Sigmoid colon (tissue), 7 donors: ENCODE results near the gene AP5S1. TPM values are rescaled to one million over a fixed set of nuclear protein-coding genes. Genes with fewer than 3 reads are reported as not detected.

Experiments
- DNase-seq: peaks from one replicate; pipeline ENCODE4 v3.0.0-alpha.2; 2019
- H3K27ac ChIP-seq, 4 donors: fragments of 200-600 bp; sonication (generic); one replicate each; pipeline ENCODE4 v1.5.1; 2016 to 2019; ENCODE audit warnings: mild to moderate bottlenecking in 1 of 4
- H3K27me3 ChIP-seq, 3 donors: fragments of 200-600 bp; sonication (generic); one replicate each; pipeline ENCODE4 v1.5.1; 2019; ENCODE audit warnings: mild to moderate bottlenecking in 1 of 3
- H3K36me3 ChIP-seq, 4 donors: fragments of 200-600 bp; sonication (generic); one replicate each; pipeline ENCODE4 v1.5.1; 2016 to 2019
- H3K4me1 ChIP-seq, 4 donors: fragments of 200-600 bp; sonication (generic); one replicate each; pipeline ENCODE4 v1.5.1; 2017 to 2019
- H3K4me3 ChIP-seq, 4 donors: fragments of 200-600 bp; sonication (generic); one replicate each; pipeline ENCODE4 v1.5.1; 2017 to 2019; ENCODE audit warnings: mild to moderate bottlenecking in 2 of 4, moderate library complexity in 1 of 4
- H3K9me3 ChIP-seq, 4 donors: fragments of 200-600 bp in 3 of 4; sonication (generic) in 3 of 4; one replicate each; pipeline versions ENCODE4 v1.5.1 to v1.6.1; 2013 to 2019
- EP300 ChIP-seq, 4 donors: sonication (generic); formaldehyde crosslinking; IDR thresholded peaks; one replicate each; pipeline ENCODE4 v1.6.1; 2017; ENCODE audit warnings: antibody characterized with exemption in 4 of 4
- POLR2A ChIP-seq, 2 donors: fragments of 450-650 bp; IDR thresholded peaks; one replicate each; pipeline ENCODE4 v1.6.1; 2016; ENCODE audit warnings: antibody characterized with exemption in 2 of 2, mild to moderate bottlenecking in 2 of 2, moderate library complexity in 2 of 2
- POLR2AphosphoS5 ChIP-seq, 4 donors: sonication (generic); formaldehyde crosslinking; IDR thresholded peaks; one replicate each; pipeline ENCODE4 v1.6.1; 2017; ENCODE audit warnings: antibody characterized with exemption in 4 of 4
- WGBS, 2 donors: extraction: QIAGEN DNeasy Blood & Tissue Kit; methylation state at CpG; one replicate each; pipeline ENCODE4 v1.1.7; 2013; 5-methylcytosine and 5-hydroxymethylcytosine counted together
- intact Hi-C: fragments of 100-400 bp; cut with DNase I; formaldehyde crosslinking; loops from one replicate; pipeline ENCODE4 v1.15.1; 2023
- polyA plus RNA-seq, 3 donors: library from polyadenylated mRNA; stranded (reverse); fragments of 200-250 nt; gene quantifications; one replicate each; pipeline ENCODE4 v1.2.3, GENCODE V29; 2013
- total RNA-seq, 4 donors: library from RNA; depleted of rRNA; stranded (reverse); fragments of >200 nt; gene quantifications; one replicate each; pipeline ENCODE4 v1.1.0, GENCODE V29; 2016
- TF ChIP-seq, protein P1 (sequence below), 4 experiments: fragments of 450-650 bp in 3 of 4; fragments of 200-600 bp in 1 of 4; IDR thresholded peaks; one replicate each; pipeline ENCODE4 v1.5.1; 2016 to 2019; ENCODE audit warnings: antibody characterized with exemption in 4 of 4, mild to moderate bottlenecking in 3 of 4, moderate library complexity in 2 of 4
- donor health status: healthy with polysubstance abuse.
- donor health status: Bipolar disorder and iron deficiency.
- donor health status: healthy.

The AP5S1 gene
- total and polyA plus RNA-seq, 7 donors: 5.4 to 14.5 (median 10.8) TPM

DNA sequence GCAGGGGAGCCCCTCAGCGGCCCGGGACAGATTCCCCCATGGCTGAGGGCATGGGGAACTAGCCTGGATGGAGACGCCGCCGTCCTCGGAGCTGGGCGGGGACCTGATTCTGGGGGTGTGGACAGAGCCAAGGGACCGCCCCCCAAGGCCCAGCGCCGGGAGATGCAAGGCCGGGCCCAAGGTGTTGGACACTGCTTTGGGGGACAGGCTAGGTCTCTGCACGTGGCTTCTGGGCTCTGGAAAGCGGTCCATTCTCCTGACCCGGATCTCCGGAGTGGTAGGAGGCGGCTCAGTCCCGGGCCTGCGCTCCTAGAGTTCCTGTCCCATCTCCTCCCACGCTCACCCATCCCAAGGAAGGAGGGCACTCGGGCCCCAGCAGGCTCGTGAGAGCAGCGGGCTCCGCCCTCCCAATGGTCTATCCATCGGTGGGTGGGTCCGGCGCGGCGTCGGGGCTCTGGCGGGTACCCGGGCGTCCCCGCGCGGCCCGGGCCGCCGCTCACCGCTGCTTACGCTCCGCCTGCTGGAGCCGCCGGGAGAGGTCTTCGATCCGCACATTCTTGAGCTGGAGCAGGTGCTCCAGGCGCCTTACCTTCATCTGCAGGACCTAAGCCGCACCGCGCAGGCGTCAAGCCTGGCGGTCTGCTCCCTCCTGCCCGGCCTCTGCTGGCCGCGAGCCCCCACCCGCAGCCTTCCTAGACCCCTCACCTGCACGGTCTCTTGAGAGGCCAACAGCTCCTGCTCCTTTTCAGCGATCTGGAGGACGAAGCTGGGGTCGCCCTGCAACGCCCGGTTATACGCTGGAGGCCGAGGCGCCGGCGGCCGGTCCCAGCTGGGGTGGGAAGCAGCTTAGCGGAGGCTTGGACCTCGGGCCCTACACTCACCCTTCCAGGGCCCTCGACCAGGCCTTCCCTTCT lies 42.4 kb upstream of the AP5S1 start:
- TF ChIP-seq POLR2AphosphoS5 (IDR thresholded peaks at IDR 0.05) (no peak), EP300 (IDR thresholded peaks at IDR 0.05) (no peak), POLR2A (IDR thresholded peaks at IDR 0.05) (no peak)
- TF ChIP-seq, protein P1, sequence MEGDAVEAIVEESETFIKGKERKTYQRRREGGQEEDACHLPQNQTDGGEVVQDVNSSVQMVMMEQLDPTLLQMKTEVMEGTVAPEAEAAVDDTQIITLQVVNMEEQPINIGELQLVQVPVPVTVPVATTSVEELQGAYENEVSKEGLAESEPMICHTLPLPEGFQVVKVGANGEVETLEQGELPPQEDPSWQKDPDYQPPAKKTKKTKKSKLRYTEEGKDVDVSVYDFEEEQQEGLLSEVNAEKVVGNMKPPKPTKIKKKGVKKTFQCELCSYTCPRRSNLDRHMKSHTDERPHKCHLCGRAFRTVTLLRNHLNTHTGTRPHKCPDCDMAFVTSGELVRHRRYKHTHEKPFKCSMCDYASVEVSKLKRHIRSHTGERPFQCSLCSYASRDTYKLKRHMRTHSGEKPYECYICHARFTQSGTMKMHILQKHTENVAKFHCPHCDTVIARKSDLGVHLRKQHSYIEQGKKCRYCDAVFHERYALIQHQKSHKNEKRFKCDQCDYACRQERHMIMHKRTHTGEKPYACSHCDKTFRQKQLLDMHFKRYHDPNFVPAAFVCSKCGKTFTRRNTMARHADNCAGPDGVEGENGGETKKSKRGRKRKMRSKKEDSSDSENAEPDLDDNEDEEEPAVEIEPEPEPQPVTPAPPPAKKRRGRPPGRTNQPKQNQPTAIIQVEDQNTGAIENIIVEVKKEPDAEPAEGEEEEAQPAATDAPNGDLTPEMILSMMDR (IDR thresholded peaks at IDR 0.05): no peak
- Histone ChIP-seq H3K36me3 (no peaks in the 10 kb centered on the region), H3K4me3 (peak overlapping the region; percentile 36 to 59 (median 48)), H3K4me1 (peaks cover 0 to 36% (median 24%) of the 10 kb centered on the region in 4 donors), H3K27ac (peak overlapping the region; percentile 24 to 54 (median 48)), H3K27me3 (no peaks in the 10 kb centered on the region), H3K9me3 (no peaks in the 10 kb centered on the region)
- intact Hi-C loops: no loop called here
- peak; percentile 90 for DNase-seq
- WGBS, 2 donors: 2% methylated on average over 70 of the region's 70 CpGs

DNA sequence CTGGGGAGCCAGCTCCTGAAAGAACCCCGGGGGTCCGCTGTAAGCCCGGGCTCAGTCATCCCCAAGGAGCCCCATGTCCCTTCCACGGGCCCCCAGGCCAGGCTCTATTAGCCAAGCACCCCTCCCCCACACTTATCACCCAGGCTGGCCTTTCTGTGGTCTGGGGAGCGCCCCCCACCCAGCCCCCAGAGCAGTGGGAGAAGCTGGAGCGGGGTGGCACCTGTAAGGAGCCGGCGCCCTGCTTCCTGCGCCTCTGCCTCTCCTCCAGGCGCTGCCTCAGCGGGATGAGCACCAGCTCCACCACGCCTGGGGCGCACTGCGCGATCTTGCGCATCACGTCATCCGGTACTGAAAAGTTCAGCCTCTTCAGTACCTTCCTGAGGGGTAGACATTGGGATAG lies 41.4 kb upstream of the AP5S1 start:
- DNase-seq: no peak
- H3K4me1 ChIP-seq: peaks cover 0 to 46% (median 30%) of the 10 kb centered on the region in 4 donors
- WGBS, 2 donors: 33 to 42% methylated on average over 18 of the region's 18 CpGs

DNA sequence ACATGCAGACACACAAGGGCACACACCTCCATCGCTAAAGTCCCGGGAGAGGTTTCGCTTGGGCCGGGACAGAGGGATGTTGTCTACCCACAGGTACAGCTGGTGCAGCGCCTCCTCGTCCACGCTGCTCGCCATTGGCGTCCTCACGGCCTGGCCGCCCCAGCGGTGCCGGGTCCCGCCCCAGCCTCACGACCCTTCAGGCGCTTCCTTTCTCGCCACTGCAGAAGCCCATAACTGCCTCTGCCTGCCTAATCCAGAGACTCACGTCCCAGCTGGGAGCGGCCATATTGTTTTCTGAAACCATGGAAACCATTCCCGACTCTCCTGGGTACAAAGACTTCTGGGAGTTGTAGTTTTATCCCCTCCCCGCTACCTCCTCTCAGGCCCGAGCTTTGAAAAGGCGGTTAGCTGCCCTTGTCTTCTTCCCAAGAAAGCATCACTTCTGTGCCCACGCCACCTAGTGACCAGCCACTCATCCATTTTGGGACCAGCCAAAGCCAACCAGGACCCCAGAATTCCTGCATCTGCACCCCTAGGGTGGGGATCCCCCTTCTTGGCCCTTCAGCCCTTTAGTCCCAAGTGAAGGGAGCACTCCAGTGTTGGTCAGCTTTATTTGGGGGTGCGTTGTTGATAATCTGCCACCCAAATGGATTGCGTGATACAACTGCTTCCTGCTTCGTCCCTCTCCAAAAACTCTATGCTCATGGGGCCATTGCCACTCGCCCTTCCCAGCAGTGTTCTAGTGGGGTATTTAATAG lies 39.0 kb upstream of the AP5S1 start, which contains the start of gene SPEF1:
SPEF1 (minus strand) TSS at position 296 of the 758 bp plus-strand sequence; CDS start at position 135, 161 bp downstream.
- WGBS, 2 donors: 14 to 18% methylated on average over 28 of the region's 28 CpGs
- TF ChIP-seq, protein P1 (IDR thresholded peaks at IDR 0.05): peak in 2 of 4 experiments; percentile 27 to 52
- peak in 1 of 4 donors; percentile 26 for TF ChIP-seq POLR2AphosphoS5 (IDR thresholded peaks at IDR 0.05)
- no peak for TF ChIP-seq EP300 (IDR thresholded peaks at IDR 0.05)
- Histone ChIP-seq H3K4me1 (peaks cover 0 to 64% (median 51%) of the 10 kb centered on the region in 4 donors), H3K27me3 (no peaks in the 10 kb centered on the region), H3K4me3 (peak within 1 kb of the TSS in 3 of 4 donors; percentile 30 to 43 (median 41)), H3K36me3 (peaks cover 0 to 7% (median 0%) of the 10 kb centered on the region in 4 donors), H3K9me3 (no peaks in the 10 kb centered on the region), H3K27ac (peak within 1 kb of the TSS; percentile 43 to 65 (median 60))
- intact Hi-C loops: loop anchor here (1.0 to 10.0 kb wide), 3 partner anchors 28 to 233 kb away; partner anchors contain the start of gene RNF24
- DNase-seq: peak; percentile 92

More for the DNA sequence above, 41.4 kb upstream of the AP5S1 start:
- TF ChIP-seq POLR2AphosphoS5 (IDR thresholded peaks at IDR 0.05): no peak
- Histone ChIP-seq H3K36me3 (no peaks in the 10 kb centered on the region), H3K4me3 (no peak overlapping the region), H3K27me3 (no peaks in the 10 kb centered on the region), H3K9me3 (no peaks in the 10 kb centered on the region), H3K27ac (no peak overlapping the region)
- intact Hi-C loops: no loop called here

DNA sequence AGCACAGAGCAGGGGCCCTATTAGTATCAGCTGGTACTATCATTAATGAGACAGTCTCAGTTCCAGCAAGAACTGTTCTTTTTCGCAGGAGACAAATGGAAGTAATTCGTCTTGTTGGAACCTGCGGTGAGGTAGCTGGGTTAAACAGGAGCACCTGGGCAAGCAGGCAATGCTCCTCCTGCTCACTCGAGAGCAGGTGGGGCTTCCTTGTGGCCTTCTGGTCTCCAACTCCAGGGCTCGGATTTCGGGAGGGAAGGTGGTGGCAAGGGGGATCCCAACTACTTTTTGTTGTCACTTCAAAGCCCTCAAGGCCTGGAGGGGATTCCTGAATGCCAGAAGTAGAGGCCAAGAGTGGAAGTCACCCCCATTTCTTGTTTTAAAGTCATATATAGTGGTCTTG lies 37.8 kb upstream of the AP5S1 start:
- WGBS, 2 donors: 90 to 91% methylated on average over 6 of the region's 6 CpGs
- H3K9me3 ChIP-seq: no peaks in the 10 kb centered on the region
- H3K4me3 ChIP-seq: no peak overlapping the region
- no peak for DNase-seq
- no peak for TF ChIP-seq POLR2A (IDR thresholded peaks at IDR 0.05)
- no peak for TF ChIP-seq POLR2AphosphoS5 (IDR thresholded peaks at IDR 0.05)
- TF ChIP-seq, protein P1 (IDR thresholded peaks at IDR 0.05): no peak
- H3K27me3 ChIP-seq: no peaks in the 10 kb centered on the region
- peaks cover 0 to 67% (median 53%) of the 10 kb centered on the region in 4 donors for H3K4me1 ChIP-seq
- no peak overlapping the region for H3K27ac ChIP-seq
- intact Hi-C loops: loop anchor here (5.0 to 10.0 kb wide), 2 partner anchors 65 to 232 kb away; partner anchors contain the start of gene RNF24
- peaks cover 0 to 7% (median 0%) of the 10 kb centered on the region in 4 donors for H3K36me3 ChIP-seq
